ENCODE data around the gene ZBTB7B.

DNA sequence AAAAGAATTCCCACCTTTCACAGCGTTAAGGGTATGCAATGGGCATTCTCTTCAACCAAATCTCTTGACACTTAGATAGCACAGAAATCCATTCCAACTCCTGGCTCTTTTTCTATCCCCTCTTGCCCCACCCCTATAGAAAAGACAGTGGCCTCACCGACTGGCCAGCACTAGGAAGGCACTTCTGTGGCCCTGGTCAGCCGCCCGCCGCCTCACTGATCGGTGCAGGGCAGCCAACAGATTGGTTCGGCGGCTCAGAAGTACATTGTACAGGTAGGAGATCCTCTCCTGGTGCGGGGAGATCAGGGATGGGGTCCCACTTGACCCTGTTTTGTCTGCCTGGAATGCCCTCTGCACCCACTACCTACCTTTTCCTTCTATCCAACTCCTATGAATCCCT, 21.7 kb downstream of the ZBTB7B start:
- TF ChIP-seq CTCF (IDR thresholded peaks at IDR 0.05) (no peak), POLR2A (IDR thresholded peaks at IDR 0.05) (no peak)

Measured in tibial nerve (tissue), 3 donors.